PC-3 (cell line): ENCODE data around the gene WDR49. TPM values are rescaled to one million over a fixed set of nuclear protein-coding genes. Genes with fewer than 3 reads are reported as not detected.

Source experiments
- ATAC-seq: fragments of 200-7000 bp; cut with Tn5 transposase; 2 replicates; pipeline ENCODE4 v1.9.1; 2020; ENCODE audit warnings: mild to moderate bottlenecking, moderate library complexity
- BruUV-seq: library from RNA; stranded (reverse); fragments of 400-500 nt; replicated peaks from 2 replicates; lab custom pipeline; 2021; lab: Mats Ljungman, UMichigan
- CTCF ChIA-PET: fragments of 300-600 bp; sonication (Branson Sonifier 250); formaldehyde crosslinking; loops from one replicate; lab custom pipeline; 2022; ENCODE audit warnings: antibody characterized with exemption; lab: Charles Lee
- POLR2A ChIA-PET: fragments of 300-600 bp; sonication (Branson Sonifier 250); formaldehyde crosslinking; loops from one replicate; lab custom pipeline; 2022; ENCODE audit warnings: antibody characterized with exemption; ENCODE audit not compliant: unreplicated experiment; lab: Charles Lee
- DNase-seq: peaks from one replicate; pipeline ENCODE4 v3.0.0-alpha.2; 2015
- H2AFZ ChIP-seq: fragments of 300-600 bp; sonication (generic); 2 replicates; pipeline ENCODE4 v1.6.0; 2016; ENCODE audit warnings: antibody characterized with exemption, low read length
- H3F3A ChIP-seq: fragments of 300-600 bp; sonication (generic); one replicate; pipeline ENCODE4 v1.6.0; 2017; ENCODE audit warnings: antibody characterized with exemption, low read length, control low read depth, mild to moderate bottlenecking; ENCODE audit not compliant: unreplicated experiment
- H3K27ac ChIP-seq: fragments of 300-600 bp; sonication (generic); 2 replicates; pipeline ENCODE4 v1.5.1; 2016; ENCODE audit warnings: mild to moderate bottlenecking, low read length
- H3K27me3 ChIP-seq: fragments of 300-600 bp; sonication (generic); 2 replicates; pipeline ENCODE4 v1.6.1; 2016; ENCODE audit warnings: low read length, mixed read lengths
- H3K36me3 ChIP-seq: fragments of 300-600 bp; sonication (generic); 2 replicates; pipeline ENCODE4 v1.6.1; 2016; ENCODE audit warnings: low read depth, mixed run types, low read length, mixed read lengths
- H3K4me1 ChIP-seq: fragments of 300-600 bp; sonication (generic); 2 replicates; pipeline ENCODE4 v1.5.1; 2016; ENCODE audit warnings: low read length; ENCODE audit not compliant: insufficient read depth
- H3K4me2 ChIP-seq: fragments of 300-600 bp; sonication (generic); 2 replicates; pipeline ENCODE4 v1.6.0; 2016; ENCODE audit warnings: low read length
- H3K4me3 ChIP-seq: fragments of 300-600 bp; sonication (generic); 2 replicates; pipeline ENCODE4 v1.5.1; 2016; ENCODE audit warnings: mild to moderate bottlenecking, low read length, mixed read lengths
- H3K79me2 ChIP-seq: fragments of 300-600 bp; sonication (generic); 2 replicates; pipeline ENCODE4 v1.6.1; 2017; ENCODE audit warnings: low read length, mixed read lengths
- H3K9ac ChIP-seq: fragments of 300-600 bp; sonication (generic); 2 replicates; pipeline ENCODE4 v1.6.0; 2016; ENCODE audit warnings: mild to moderate bottlenecking, low read length
- H3K9me2 ChIP-seq: fragments of 300-600 bp; sonication (generic); replicated peaks from 2 replicates; pipeline ENCODE4 v1.6.1; 2016; ENCODE audit warnings: mixed run types, low read length, mixed read lengths
- H3K9me3 ChIP-seq: fragments of 300-600 bp; sonication (generic); 2 replicates; pipeline ENCODE4 v1.6.1; 2016; ENCODE audit warnings: low read length, mixed read lengths
- H4K20me1 ChIP-seq: fragments of 300-600 bp; sonication (generic); 2 replicates; pipeline ENCODE4 v1.6.1; 2016; ENCODE audit warnings: low read length, mixed read lengths
- EZH2 ChIP-seq: fragments of 300-600 bp; sonication (generic); IDR thresholded peaks from one replicate; pipeline ENCODE4 v1.6.1; 2017; ENCODE audit warnings: antibody characterized with exemption, mild to moderate bottlenecking, low read length; ENCODE audit not compliant: unreplicated experiment
- EZH2phosphoT487 ChIP-seq: fragments of 300-600 bp; sonication (generic); IDR thresholded peaks from 2 replicates; pipeline ENCODE4 v1.6.1; 2018; ENCODE audit warnings: mild to moderate bottlenecking, antibody characterized with exemption, low read length, borderline replicate concordance
- intact Hi-C: fragments of 100-400 bp; cut with micrococcal nuclease; formaldehyde crosslinking; loops from 2 replicates; pipeline ENCODE4 v1.9.0; 2023
- total RNA-seq: library from RNA; depleted of rRNA; stranded (reverse); fragments of >200 nt; gene quantifications from 2 replicates; pipeline ENCODE4 v1.2.3, GENCODE V29; 2014
- TF ChIP-seq, protein P1 (sequence below): fragments of 300-600 bp; sonication (generic); conservative IDR thresholded peaks from 2 replicates; pipeline ENCODE4 v1.5.1; 2017; ENCODE audit warnings: antibody characterized with exemption, low read depth, mild to moderate bottlenecking, low read length

WDR49 gene
- total RNA-seq, 1 experiment from 2014 or later = 0.33 TPM

DNA sequence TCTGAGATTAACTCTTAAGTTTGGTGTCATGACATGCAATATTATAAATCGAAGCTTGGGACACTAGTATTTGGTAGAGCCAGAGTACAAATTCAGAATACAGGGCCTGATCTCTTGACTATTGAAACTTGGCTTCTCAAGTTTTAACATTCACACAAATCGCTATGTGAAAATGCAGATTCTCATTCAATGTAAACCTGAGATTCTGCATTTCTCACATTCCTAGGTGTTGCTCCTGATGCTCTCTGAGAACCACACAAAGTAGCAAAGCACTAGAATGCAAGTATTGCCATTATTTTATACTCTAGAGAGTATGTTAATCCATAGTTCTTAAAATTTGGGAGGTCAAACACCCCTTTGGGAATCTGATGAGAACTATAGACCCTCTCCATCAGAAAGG is 47.9 kb downstream of the WDR49 start:
- CTCF ChIA-PET = no interaction called here

DNA sequence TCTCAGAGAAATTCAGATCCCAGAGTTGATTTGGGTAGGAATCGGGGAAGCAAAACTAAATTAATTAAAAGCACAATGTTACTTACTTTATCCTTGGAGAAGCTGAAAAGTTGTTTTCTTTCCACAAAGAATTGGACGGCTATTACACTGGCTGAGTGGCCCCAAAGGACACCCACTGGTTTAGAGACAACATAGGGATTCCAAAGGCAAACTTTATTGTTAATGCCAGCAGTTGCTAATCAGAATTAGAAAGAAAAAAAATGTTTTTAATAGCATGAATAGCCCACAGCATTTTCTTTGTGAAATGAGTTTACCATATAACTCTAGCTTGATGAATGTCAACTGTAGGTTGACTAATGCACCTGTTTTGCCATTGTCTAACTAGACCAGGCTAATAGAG is 51.7 kb downstream of the WDR49 start:
- Histone ChIP-seq H4K20me1 (no peaks in the 10 kb centered on the region), H2AFZ (no peak overlapping the region), H3K27ac (no peak overlapping the region), H3K9me3 (no peaks in the 10 kb centered on the region), H3F3A (no peaks in the 10 kb centered on the region), H3K27me3 (peaks cover 21% of the 10 kb centered on the region; the same call in 1 of the 2 replicates), H3K36me3 (no peaks in the 10 kb centered on the region), H3K4me1 (no peaks in the 10 kb centered on the region), H3K79me2 (no peaks in the 10 kb centered on the region), H3K4me2 (no peak overlapping the region), H3K9me2 (no peaks in the 10 kb centered on the region), H3K9ac (no peak overlapping the region), H3K4me3 (no peak overlapping the region)
- intact Hi-C loops = no loop called here
- POLR2A ChIA-PET = no interaction called here
- DNase-seq (no peak), ATAC-seq (no peak)
- TF ChIP-seq EZH2 = no peak
- CTCF ChIA-PET = interaction anchor here (0.7 kb wide), 1 partner anchor 10 kb away, joined by 4 read pairs; no protein-coding TSS in a partner anchor
- no TSS peak for BruUV-seq

More for the DNA sequence above, 47.9 kb downstream of the WDR49 start:
- POLR2A ChIA-PET = no interaction called here
- Histone ChIP-seq H4K20me1 (no peaks in the 10 kb centered on the region), H3K9ac (no peak overlapping the region), H3K27ac (no peak overlapping the region), H2AFZ (no peak overlapping the region), H3K9me3 (no peaks in the 10 kb centered on the region), H3K79me2 (no peaks in the 10 kb centered on the region), H3K4me3 (no peak overlapping the region), H3K4me1 (no peaks in the 10 kb centered on the region), H3K4me2 (no peak overlapping the region), H3K9me2 (no peaks in the 10 kb centered on the region), H3K36me3 (no peaks in the 10 kb centered on the region), H3F3A (no peaks in the 10 kb centered on the region), H3K27me3 (peaks cover 30% of the 10 kb centered on the region)
- TF ChIP-seq EZH2 (no peak), EZH2phosphoT487 (no peak)
- intact Hi-C loops = no loop called here
- ATAC-seq (no peak), DNase-seq (no peak)
- no TSS peak for BruUV-seq

DNA sequence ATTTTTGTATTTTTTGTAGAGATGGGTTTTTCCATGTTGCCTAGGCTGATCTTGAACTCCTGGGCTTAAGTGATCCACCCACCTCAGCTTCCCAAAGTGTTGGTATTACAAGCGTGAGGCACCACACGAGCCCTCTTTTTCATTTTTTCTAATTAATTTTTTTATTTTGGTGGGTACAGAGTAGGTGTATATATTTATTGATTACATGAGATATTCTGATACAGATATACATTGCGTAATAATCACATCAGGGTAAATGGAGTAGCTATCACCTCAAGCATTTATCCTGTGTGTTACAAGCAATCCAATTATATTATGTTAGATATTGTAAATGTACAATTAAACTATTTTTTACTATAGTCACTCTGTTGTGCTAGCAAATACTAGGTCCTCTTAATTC is 66.1 kb downstream of the WDR49 start:
- H3K4me1 ChIP-seq = no peaks in the 10 kb centered on the region
- no TSS peak for BruUV-seq
- ATAC-seq (no peak), DNase-seq (no peak)
- H2AFZ ChIP-seq = no peak overlapping the region
- TF ChIP-seq EZH2 (no peak), EZH2phosphoT487 (no peak)
- TF ChIP-seq, protein P1, sequence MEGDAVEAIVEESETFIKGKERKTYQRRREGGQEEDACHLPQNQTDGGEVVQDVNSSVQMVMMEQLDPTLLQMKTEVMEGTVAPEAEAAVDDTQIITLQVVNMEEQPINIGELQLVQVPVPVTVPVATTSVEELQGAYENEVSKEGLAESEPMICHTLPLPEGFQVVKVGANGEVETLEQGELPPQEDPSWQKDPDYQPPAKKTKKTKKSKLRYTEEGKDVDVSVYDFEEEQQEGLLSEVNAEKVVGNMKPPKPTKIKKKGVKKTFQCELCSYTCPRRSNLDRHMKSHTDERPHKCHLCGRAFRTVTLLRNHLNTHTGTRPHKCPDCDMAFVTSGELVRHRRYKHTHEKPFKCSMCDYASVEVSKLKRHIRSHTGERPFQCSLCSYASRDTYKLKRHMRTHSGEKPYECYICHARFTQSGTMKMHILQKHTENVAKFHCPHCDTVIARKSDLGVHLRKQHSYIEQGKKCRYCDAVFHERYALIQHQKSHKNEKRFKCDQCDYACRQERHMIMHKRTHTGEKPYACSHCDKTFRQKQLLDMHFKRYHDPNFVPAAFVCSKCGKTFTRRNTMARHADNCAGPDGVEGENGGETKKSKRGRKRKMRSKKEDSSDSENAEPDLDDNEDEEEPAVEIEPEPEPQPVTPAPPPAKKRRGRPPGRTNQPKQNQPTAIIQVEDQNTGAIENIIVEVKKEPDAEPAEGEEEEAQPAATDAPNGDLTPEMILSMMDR = no peak
- intact Hi-C loops = no loop called here
- H3K9me3 ChIP-seq = no peaks in the 10 kb centered on the region
- H3K36me3 ChIP-seq = no peaks in the 10 kb centered on the region
- POLR2A ChIA-PET = no interaction called here
- no peaks in the 10 kb centered on the region for H3F3A ChIP-seq
- H3K4me3 ChIP-seq = no peak overlapping the region
- no peaks in the 10 kb centered on the region for H3K9me2 ChIP-seq
- CTCF ChIA-PET = no interaction called here
- no peak overlapping the region for H3K27ac ChIP-seq
- no peaks in the 10 kb centered on the region for H4K20me1 ChIP-seq
- no peaks in the 10 kb centered on the region for H3K79me2 ChIP-seq
- 0 out of 2 replicates have a peak, but pooled peaks cover 6% of the 10 kb centered on the region for H3K27me3 ChIP-seq
- no peak overlapping the region for H3K9ac ChIP-seq
- H3K4me2 ChIP-seq = no peak overlapping the region

DNA sequence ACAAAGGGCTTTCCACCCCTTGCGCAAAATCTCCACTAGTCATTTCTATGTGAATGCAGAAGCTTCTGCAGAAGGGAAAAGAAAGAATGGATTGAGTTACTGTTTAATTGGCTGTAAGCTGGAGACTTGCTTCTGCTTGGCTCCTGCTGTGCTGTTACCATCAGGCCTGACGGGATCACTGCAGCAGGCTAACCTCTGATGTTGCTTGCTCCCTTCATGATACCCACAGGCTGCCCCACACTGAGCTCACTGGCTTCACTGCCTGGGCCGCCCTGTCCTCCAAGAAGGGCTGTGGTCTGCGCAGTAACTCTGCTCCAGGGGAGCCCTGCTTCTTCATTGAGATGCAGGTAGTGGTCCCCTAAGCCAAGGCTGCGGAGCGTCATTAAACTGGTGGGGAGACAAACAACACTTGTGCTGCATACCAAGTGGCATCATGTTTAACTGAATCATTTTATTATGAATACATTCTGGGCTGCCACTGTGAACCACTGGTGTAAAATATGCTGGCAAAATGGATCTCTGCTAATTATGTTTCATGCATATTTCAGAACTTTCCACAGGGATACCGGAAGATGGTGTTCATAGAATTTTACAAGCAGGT is 78.6 kb downstream of the WDR49 start:
- Histone ChIP-seq H3F3A (no peaks in the 10 kb centered on the region), H3K9ac (no peak overlapping the region), H3K27ac (no peak overlapping the region), H3K79me2 (no peaks in the 10 kb centered on the region), H2AFZ (no peak overlapping the region), H3K4me1 (no peaks in the 10 kb centered on the region), H3K4me2 (no peak overlapping the region), H3K36me3 (no peaks in the 10 kb centered on the region), H3K9me3 (no peaks in the 10 kb centered on the region), H3K4me3 (no peak overlapping the region), H3K27me3 (peaks cover 15% of the 10 kb centered on the region; the same call in 1 of the 2 replicates), H4K20me1 (no peaks in the 10 kb centered on the region), H3K9me2 (no peaks in the 10 kb centered on the region)
- ChIA-PET POLR2A (no interaction called here), CTCF (no interaction called here)
- ATAC-seq (no peak), DNase-seq (no peak)
- intact Hi-C loops = no loop called here
- TF ChIP-seq EZH2 (no peak), EZH2phosphoT487 (no peak)
- TF ChIP-seq, protein P1 = no peak
- BruUV-seq = no TSS peak
